GM12801 (cell line): ENCODE data around the gene DRD5.

Source experiments
- TF ChIP-seq, protein P1 (sequence below): IDR thresholded peaks from one replicate; pipeline ENCODE4 v1.5.1; 2011; ENCODE audit warnings: control low read depth; ENCODE audit not compliant: insufficient read length; ENCODE audit errors: extremely low read depth

The DRD5 gene

DNA sequence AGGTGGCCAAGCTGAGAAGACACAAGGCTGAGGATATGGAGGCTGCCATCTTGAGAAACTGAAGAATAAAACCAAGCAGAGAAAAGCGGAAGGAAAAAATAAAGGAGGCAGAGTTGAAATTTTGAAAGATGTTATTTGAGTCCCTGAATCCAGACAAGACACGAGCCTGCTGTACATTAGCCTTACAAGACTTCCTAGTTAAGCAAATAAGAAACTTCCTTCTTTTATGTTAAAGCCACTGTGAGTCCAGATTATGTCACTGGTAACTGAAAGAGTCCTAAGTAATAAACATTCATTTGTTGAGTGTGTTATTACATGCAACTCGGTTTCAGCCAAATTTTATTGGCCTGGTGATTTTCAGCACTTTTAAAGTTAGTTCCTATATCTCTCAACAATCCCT is 30.4 kb downstream of the DRD5 start:
- TF ChIP-seq, protein P1, sequence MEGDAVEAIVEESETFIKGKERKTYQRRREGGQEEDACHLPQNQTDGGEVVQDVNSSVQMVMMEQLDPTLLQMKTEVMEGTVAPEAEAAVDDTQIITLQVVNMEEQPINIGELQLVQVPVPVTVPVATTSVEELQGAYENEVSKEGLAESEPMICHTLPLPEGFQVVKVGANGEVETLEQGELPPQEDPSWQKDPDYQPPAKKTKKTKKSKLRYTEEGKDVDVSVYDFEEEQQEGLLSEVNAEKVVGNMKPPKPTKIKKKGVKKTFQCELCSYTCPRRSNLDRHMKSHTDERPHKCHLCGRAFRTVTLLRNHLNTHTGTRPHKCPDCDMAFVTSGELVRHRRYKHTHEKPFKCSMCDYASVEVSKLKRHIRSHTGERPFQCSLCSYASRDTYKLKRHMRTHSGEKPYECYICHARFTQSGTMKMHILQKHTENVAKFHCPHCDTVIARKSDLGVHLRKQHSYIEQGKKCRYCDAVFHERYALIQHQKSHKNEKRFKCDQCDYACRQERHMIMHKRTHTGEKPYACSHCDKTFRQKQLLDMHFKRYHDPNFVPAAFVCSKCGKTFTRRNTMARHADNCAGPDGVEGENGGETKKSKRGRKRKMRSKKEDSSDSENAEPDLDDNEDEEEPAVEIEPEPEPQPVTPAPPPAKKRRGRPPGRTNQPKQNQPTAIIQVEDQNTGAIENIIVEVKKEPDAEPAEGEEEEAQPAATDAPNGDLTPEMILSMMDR: no peak

DNA sequence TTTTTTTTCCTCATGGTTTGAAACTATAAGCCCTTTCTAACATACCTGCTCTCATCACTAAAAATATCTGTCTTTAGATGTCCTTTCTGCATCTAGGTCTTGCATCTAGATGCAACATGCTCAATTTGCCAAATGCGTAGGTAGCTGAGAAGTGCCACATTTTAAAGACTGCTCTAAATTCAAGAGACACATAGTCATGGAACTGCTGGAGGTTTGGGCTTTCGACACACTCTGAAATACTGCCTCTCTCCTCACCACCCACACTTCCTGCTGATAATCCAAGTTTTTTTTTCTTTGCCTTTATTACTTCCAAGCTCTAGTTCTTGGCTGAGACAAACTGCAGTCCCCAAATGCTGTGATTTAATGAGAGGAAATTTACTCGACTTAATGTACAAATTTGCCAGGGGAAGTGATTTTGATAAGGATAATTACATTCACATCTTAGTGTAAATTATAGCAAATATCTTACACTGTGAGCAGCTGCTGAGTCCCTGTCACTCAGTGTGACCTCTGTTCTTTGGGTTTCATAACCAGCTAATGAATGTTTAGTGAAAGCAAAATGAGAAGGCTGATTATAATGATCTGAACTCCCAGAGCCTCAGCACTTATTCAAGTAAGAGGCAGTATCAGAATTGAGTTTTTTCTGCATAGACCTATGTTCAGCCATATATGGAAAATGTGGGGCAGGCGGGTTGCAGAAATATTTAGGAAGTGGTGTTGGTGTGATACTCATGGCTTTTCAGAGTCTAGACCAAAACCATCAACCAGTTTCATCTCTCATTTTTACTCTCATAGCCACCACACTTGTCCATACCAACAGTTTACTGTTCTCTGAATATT is 31.3 kb downstream of the DRD5 start:
- TF ChIP-seq, protein P1: no peak

- TF ChIP-seq, protein P1: no peak
These were observed 34.9 kb downstream of the DRD5 start for GRCh38 chr4:9816285-9816684.

DNA sequence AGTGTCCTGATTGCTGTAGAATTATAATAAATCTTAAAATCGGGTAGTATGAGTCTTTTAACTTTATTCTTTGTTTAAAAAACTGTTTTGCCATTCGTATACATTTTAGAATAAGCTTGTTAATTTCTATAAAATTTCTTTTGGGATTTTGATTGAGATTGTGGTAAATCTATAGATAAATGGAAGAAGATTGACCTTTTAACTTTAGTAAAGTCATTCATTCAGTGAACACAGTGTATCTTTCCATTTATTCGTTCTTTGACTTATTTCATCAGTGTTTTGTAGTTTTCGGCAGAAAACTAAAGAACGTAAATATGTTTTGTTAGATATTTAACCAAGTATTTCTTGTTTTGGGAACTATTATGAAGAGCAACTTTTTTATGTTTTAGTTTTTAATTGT is 38.9 kb downstream of the DRD5 start:
- TF ChIP-seq, protein P1: no peak

DNA sequence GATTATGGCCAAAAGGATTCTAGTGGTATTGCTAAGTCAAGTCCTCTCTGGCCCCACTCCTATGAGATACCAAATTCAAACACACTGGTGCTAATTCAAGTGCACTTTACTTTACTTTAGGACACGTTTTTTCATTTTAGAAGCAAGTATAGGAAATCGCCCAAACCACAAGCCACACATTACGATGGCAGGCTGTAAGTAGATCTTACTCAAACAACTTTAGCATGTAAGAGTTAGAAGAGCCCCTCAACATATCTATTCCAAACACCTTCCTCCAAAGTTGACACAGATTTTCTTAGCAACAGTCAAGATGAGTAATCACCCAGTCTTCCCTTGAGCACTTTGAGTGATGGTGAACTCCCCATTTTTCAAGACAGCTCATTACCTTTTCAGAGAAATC is 43.6 kb downstream of the DRD5 start:
- TF ChIP-seq, protein P1: no peak

DNA sequence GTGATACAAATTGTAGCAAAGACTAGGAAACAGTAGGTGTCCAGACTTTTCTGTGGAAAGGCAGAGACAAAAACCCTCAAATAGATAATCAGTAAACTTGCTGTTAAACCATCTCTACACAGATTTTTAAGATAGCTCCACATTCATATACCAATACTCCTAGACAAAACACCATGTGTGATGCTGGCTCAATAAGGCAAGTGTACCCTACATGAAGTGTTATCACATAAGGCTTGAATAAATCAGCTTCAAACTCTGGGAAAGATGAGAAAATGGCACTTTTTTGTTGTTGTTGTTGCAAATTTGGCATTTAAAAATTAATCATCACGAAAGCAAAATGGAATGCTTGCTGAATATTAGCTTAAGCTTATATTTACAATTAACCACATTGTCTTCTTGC is 45.1 kb downstream of the DRD5 start:
- TF ChIP-seq, protein P1: no peak

GRCh38 chr4:9832640-9833039 is 51.2 kb downstream of the DRD5 start:
- TF ChIP-seq, protein P1: no peak
